Parathyroid adenoma (tissue), 2 donors: ENCODE data around the gene ANO6.

Source experiments
- H2AFZ ChIP-seq: fragments of 300-600 bp; sonication (generic); one replicate; pipeline ENCODE4 v1.7.0; 2017; ENCODE audit warnings: antibody characterized with exemption, mild to moderate bottlenecking
- H3K27ac ChIP-seq: fragments of 300-600 bp; sonication (generic); one replicate; pipeline ENCODE4 v1.7.0; 2017
- H3K27me3 ChIP-seq: fragments of 300-600 bp; sonication (generic); one replicate; pipeline ENCODE4 v1.7.0; 2017; ENCODE audit warnings: low read length; ENCODE audit not compliant: control insufficient read depth, insufficient read depth
- H3K36me3 ChIP-seq: fragments of 300-600 bp; sonication (generic); one replicate; pipeline ENCODE4 v1.7.0; 2017; ENCODE audit warnings: low read length; ENCODE audit not compliant: control insufficient read depth, insufficient read depth
- H3K4me1 ChIP-seq: fragments of 300-600 bp; sonication (generic); one replicate; pipeline ENCODE4 v1.7.0; 2017; ENCODE audit warnings: control low read depth
- H3K4me2 ChIP-seq: fragments of 300-600 bp; sonication (generic); one replicate; pipeline ENCODE4 v1.7.0; 2017; ENCODE audit warnings: low read length
- H3K4me3 ChIP-seq: fragments of 300-600 bp; sonication (generic); one replicate; pipeline ENCODE4 v1.7.0; 2017; ENCODE audit warnings: low read depth, low read length
- H3K79me2 ChIP-seq: fragments of 300-600 bp; sonication (generic); one replicate; pipeline ENCODE4 v1.7.0; 2017; ENCODE audit warnings: control low read depth
- H3K9ac ChIP-seq: fragments of 300-600 bp; sonication (generic); one replicate; pipeline ENCODE4 v1.7.0; 2017; ENCODE audit warnings: mild to moderate bottlenecking
- H3K9me3 ChIP-seq: fragments of 300-600 bp; sonication (generic); one replicate; pipeline ENCODE4 v1.7.0; 2017; ENCODE audit warnings: low read length; ENCODE audit not compliant: control insufficient read depth
- CTCF ChIP-seq: fragments of 300-600 bp; sonication (generic); IDR thresholded peaks from one replicate; pipeline ENCODE4 v1.7.0; 2017; ENCODE audit warnings: antibody characterized with exemption, mild to moderate bottlenecking
- donor health status: primary hyperparathyroidism.

ANO6 gene

GRCh38 chr12:45427042-45427441, 211.1 kb downstream of the ANO6 start:
- no peaks in the 10 kb centered on the region for H3K4me1 ChIP-seq
- H3K79me2 ChIP-seq, result no peaks in the 10 kb centered on the region
- H3K27me3 ChIP-seq, result no peaks in the 10 kb centered on the region
- no peak overlapping the region for H3K27ac ChIP-seq
- no peak overlapping the region for H2AFZ ChIP-seq
- H3K9me3 ChIP-seq, result no peaks in the 10 kb centered on the region
- no peak overlapping the region for H3K4me3 ChIP-seq
- TF ChIP-seq CTCF, result no peak
- H3K9ac ChIP-seq, result no peak overlapping the region
- no peak overlapping the region for H3K4me2 ChIP-seq
- H3K36me3 ChIP-seq, result no peaks in the 10 kb centered on the region

- Histone ChIP-seq H2AFZ (no peak overlapping the region), H3K4me3 (no peak overlapping the region), H3K79me2 (no peaks in the 10 kb centered on the region), H3K9me3 (no peaks in the 10 kb centered on the region), H3K36me3 (no peaks in the 10 kb centered on the region), H3K4me1 (no peaks in the 10 kb centered on the region), H3K27me3 (no peaks in the 10 kb centered on the region), H3K27ac (no peak overlapping the region), H3K9ac (no peak overlapping the region), H3K4me2 (no peak overlapping the region)
- no peak for TF ChIP-seq CTCF
Observed at GRCh38 chr12:45429831-45430230, 213.9 kb downstream of the ANO6 start.

- Histone ChIP-seq H3K36me3 (no peaks in the 10 kb centered on the region), H3K27me3 (no peaks in the 10 kb centered on the region), H3K4me1 (no peaks in the 10 kb centered on the region), H3K9me3 (no peaks in the 10 kb centered on the region), H3K27ac (no peak overlapping the region), H3K4me2 (no peak overlapping the region), H2AFZ (no peak overlapping the region), H3K79me2 (no peaks in the 10 kb centered on the region), H3K4me3 (no peak overlapping the region), H3K9ac (no peak overlapping the region)
- TF ChIP-seq CTCF, result no peak
Observed at GRCh38 chr12:45431126-45431525, 215.2 kb downstream of the ANO6 start.

- no peaks in the 10 kb centered on the region for H3K9me3 ChIP-seq
- no peak overlapping the region for H2AFZ ChIP-seq
- TF ChIP-seq CTCF, result no peak
- H3K27ac ChIP-seq, result no peak overlapping the region
- no peaks in the 10 kb centered on the region for H3K36me3 ChIP-seq
- H3K9ac ChIP-seq, result no peak overlapping the region
- no peak overlapping the region for H3K4me2 ChIP-seq
- no peaks in the 10 kb centered on the region for H3K79me2 ChIP-seq
- no peak overlapping the region for H3K4me3 ChIP-seq
- no peaks in the 10 kb centered on the region for H3K4me1 ChIP-seq
- no peaks in the 10 kb centered on the region for H3K27me3 ChIP-seq
Observed at GRCh38 chr12:45432710-45433109, 216.8 kb downstream of the ANO6 start.

- Histone ChIP-seq H3K9me3 (no peaks in the 10 kb centered on the region), H3K4me2 (no peak overlapping the region), H3K9ac (no peak overlapping the region), H3K4me3 (no peak overlapping the region), H3K27me3 (no peaks in the 10 kb centered on the region), H3K27ac (no peak overlapping the region), H3K79me2 (no peaks in the 10 kb centered on the region), H3K4me1 (no peaks in the 10 kb centered on the region), H3K36me3 (no peaks in the 10 kb centered on the region), H2AFZ (no peak overlapping the region)
- TF ChIP-seq CTCF, result no peak
Observed at GRCh38 chr12:45433441-45433868, 217.6 kb downstream of the ANO6 start.
